ENCODE data around the gene AKAP12.
"Not testable (repeated sequence)": the region's sequence is repeated elsewhere in the genome, so short reads cannot be mapped to it uniquely, and the experiment has no call there.

AKAP12 gene

DNA sequence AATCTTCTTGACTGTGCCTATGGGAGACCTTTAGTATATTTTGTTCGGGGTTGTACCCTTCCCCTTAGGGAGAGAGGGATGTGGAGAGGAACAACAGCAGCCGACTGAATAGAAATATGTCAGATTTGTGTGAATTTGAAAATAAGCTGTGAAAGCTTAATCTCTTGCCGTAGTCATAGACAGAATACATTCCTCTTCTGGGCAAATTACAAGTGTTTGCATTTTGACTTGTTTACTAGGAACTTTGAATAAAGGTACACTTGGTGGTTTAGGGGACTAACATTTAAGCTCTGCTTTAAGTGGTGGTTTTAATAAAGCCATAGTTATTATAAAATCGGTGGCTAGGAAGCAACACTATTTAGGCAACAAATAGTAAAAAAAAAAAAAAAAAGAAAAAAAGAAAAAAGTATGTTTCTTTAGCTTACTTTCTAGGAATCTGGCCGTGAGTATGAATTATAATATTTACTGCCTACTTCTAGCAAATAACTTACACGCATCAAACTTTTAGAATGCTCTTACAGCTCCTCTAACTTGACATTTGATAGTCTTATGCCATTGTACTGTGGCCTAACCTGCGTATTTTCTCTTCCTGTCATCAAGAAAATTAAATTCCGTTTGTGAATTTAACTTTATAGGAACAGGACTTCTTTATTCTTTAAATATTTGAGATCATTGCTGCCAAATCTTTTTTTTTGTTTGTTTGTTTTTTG lies 86.5 kb downstream of the AKAP12 start:
- Histone ChIP-seq H3K27ac (peak overlapping the region in 6 of 21 experiments; percentile 1 to 68 (median 16)), H3K4me3 (peak overlapping the region in 4 of 7 experiments; percentile 23 to 46 (median 38))

DNA sequence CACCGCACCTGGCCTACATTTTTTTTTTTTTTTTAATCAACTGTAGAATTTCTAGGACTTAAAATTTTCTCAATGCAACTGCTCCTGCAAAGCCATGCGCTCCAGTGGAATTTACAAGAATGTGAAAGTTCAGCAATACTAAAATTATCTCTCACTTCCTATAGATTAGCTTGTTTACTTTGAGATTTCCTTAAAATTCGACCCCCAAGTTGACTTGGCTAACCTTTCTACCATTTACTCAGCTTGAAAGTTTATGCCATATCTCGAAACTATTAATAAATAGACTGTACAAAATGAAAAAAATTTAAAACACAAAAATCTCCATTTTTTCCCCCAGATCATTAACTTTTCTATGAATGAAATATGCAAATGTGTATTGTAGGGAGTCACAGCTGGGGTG lies 87.3 kb downstream of the AKAP12 start:
- H3K27ac ChIP-seq, result no peak overlapping the region
- no peak overlapping the region for H3K4me3 ChIP-seq

DNA sequence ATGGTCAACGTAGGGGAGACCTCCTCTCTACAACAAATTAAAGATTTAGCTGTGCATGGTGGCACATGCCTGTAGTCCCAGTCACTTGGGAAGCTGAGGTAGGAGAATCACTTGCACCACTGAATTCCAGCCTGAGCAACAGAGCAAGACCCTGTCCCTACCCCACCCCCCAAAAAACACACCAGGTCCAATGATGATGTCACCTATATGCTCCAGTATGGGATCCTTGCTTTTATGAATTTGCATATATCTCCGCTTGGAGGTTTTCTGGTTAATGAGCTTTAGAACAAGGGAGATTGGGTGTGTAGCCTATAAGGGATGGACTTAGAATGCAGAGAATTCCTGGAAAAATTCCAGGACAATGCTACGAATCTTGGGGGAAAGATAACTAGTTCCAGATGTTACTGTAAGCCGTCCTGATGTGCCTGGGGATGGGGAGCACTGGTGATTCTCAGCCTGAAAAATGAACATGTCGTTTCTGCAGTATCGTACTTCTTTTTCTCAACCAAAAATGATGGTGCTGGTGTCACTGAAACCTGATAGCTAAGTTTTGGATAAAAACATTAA lies 90.4 kb downstream of the AKAP12 start:
- no peak overlapping the region for H3K4me3 ChIP-seq
- H3K27ac ChIP-seq, result no peak overlapping the region

DNA sequence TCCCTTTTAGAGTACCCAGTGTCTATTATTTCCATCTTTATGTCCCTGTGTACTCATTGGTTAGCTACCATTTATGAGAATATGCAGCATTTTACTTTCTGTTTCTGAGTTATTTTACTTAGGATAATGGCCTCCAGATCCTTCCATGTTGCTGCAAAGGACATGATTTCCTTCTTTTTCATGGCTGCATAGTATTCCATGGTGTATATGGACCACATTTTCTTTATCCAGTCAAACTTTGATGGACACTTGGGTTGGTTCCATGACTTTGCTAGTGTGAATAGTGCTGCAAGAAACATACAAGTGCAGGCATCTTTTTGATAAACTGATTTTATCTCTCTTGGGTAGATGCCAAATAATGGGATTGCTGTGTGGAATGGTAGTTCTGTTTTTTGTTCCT lies 96.2 kb downstream of the AKAP12 start:
- Histone ChIP-seq H3K4me3 (no peak overlapping the region), H3K27ac (no peak overlapping the region)

DNA sequence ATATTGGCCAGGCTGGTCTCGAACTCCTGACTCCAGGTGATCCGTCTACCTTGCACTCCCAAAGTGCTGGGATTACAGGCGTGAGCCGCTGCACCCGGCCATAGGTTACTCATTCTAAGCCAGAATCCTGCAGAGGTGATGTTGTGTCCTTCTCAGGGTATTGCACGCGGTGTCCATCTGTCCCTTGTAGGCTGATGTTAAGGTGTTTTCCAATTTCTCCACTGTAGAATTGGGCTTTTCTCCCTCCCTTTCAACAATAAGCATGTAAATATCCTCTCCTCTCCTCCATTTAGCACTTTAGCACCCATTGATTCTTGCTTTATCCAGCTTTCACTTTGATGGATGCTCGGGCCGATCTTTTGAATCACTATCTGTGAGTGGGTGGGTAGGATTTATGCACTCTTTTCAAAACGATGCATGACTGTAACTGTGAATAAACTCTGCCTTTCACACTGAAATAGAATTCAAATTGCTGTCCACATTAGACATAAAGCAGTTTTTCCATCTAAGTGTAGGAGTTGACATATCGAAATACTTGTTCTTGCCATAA lies 99.0 kb downstream of the AKAP12 start:
- Histone ChIP-seq H3K27ac (no peak overlapping the region), H3K4me3 (no peak overlapping the region)

DNA sequence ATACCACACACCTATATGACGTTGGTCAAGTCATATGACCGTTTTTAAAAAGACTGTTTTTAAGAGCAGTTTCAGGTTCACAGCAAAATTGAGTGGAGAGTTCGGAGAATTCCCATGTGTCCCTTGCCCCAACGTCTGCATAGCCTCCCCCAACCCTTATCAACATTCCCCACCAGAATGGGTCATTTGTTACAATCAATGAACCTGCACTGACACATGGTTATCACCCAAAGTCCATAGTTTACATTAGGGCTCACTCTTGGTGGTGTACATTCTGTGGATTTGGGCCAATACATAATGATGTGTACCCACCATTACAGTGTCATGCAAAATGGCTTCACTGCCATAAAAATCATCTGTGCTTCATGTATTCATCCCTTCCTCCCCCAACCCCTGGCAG lies 99.6 kb downstream of the AKAP12 start:
- no peak overlapping the region for H3K27ac ChIP-seq
- no peak overlapping the region for H3K4me3 ChIP-seq

DNA sequence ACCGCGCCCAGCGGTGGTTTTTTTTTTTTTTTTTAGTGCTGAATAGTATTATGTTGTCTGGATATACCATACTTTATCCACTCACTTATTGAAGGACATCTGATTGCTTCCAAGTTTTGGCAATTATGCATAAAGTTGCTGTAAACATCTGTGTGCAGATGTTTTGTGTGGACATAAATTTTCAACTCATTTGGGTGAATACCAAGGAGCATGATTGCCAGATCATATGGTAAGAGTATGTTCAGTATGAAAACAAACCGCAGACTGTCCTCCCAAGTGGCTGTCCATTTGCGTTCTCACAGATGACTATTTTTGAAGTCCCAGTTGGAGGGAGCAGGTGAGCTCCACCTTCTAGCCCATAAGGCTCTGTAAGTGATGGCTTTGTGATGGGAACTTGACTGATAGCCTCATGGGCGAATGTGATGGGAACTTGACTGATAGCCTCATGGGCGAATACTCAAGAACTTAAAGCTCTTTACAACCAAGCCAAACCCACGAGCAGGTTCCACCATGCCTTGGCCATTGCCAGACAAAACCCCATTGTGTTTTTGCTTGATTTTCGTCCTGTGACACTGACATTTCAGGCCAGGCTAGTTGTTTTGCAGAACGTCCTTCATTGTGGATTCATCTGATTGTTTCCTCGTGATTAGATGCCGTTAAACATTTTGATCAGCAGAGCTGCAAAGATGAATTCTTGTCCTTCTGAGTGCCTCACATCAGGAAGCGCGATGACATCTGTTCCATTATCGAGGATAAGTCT lies 100.6 kb downstream of the AKAP12 start:
- no peak overlapping the region for H3K27ac ChIP-seq
- H3K4me3 ChIP-seq, result no peak overlapping the region

DNA sequence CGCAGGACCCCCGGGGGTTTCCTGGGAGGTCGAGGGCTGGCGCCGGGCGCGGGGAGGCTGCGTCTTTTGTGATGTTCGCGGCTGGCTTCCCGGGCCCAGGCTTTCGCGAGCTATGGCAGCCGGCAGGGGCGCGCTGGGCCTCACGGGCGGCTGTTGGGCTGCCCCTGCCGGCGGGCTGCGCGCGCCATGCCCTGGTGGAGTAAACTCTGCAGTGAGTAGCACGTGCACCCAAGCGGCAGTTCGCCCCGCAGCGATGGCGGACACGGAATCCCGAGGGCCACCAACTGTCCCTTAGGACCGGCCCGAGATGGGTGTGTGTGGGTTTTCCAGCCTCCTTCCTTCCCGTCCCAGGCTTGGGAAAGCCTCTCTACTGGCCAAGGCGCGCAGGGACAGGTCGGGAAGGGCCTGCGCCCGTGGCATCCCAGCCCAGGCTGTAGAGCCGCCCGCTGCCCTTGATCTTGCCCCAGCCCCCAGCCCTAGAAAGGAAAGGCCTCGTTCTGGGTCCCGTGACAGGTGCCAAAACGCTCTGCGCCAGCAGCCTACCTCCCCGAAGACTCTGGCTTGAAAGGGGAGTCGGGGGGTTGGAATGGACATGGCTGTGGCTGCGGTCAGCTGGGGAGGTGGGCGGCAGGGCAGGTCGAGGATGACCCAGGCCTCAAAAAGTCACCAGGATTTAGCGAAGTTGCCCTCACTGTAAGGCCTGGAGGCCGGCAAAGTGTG lies 101.9 kb downstream of the AKAP12 start:
- H3K4me3 ChIP-seq, result no peak overlapping the region
- no peak overlapping the region for H3K27ac ChIP-seq

DNA sequence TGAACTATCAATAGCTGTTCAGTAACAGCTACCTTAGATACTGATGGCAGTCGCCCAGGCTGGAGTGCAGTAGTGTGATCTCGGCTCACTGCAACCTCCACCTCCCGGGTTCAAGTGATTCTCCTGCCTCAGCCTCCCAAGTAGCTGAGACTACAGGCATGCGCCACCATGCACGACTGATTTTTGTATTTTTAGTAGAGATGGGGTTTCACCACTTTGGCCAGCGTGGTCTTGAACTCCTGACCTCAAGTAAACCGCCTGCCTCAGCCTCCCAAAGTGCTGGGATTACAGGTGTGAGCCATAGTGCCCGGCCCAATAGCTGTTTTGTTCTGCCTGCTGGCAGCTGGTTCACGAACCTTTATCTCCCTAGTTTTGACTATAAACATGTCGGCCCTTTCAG lies 103.0 kb downstream of the AKAP12 start:
- H3K27ac ChIP-seq, H3K4me3 ChIP-seq: not testable (repeated sequence)

DNA sequence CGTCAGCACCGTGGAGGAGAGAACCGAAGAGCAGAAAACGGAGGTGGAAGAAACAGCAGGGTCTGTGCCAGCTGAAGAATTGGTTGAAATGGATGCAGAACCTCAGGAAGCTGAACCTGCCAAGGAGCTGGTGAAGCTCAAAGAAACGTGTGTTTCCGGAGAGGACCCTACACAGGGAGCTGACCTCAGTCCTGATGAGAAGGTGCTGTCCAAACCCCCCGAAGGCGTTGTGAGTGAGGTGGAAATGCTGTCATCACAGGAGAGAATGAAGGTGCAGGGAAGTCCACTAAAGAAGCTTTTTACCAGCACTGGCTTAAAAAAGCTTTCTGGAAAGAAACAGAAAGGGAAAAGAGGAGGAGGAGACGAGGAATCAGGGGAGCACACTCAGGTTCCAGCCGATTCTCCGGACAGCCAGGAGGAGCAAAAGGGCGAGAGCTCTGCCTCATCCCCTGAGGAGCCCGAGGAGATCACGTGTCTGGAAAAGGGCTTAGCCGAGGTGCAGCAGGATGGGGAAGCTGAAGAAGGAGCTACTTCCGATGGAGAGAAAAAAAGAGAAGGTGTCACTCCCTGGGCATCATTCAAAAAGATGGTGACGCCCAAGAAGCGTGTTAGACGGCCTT lies 110.0 kb downstream of the AKAP12 start:
- no peak overlapping the region for H3K4me3 ChIP-seq
- no peak overlapping the region for H3K27ac ChIP-seq

DNA sequence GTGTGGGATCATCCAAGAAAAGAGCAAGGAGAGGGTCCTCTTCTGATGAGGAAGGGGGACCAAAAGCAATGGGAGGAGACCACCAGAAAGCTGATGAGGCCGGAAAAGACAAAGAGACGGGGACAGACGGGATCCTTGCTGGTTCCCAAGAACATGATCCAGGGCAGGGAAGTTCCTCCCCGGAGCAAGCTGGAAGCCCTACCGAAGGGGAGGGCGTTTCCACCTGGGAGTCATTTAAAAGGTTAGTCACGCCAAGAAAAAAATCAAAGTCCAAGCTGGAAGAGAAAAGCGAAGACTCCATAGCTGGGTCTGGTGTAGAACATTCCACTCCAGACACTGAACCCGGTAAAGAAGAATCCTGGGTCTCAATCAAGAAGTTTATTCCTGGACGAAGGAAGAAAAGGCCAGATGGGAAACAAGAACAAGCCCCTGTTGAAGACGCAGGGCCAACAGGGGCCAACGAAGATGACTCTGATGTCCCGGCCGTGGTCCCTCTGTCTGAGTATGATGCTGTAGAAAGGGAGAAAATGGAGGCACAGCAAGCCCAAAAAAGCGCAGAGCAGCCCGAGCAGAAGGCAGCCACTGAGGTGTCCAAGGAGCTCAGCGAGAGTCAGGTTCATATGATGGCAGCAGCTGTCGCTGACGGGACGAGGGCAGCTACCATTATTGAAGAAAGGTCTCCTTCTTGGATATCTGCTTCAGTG lies 110.8 kb downstream of the AKAP12 start:
- Histone ChIP-seq H3K4me3 (no peak overlapping the region), H3K27ac (no peak overlapping the region)

DNA sequence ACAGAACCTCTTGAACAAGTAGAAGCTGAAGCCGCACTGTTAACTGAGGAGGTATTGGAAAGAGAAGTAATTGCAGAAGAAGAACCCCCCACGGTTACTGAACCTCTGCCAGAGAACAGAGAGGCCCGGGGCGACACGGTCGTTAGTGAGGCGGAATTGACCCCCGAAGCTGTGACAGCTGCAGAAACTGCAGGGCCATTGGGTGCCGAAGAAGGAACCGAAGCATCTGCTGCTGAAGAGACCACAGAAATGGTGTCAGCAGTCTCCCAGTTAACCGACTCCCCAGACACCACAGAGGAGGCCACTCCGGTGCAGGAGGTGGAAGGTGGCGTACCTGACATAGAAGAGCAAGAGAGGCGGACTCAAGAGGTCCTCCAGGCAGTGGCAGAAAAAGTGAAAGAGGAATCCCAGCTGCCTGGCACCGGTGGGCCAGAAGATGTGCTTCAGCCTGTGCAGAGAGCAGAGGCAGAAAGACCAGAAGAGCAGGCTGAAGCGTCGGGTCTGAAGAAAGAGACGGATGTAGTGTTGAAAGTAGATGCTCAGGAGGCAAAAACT lies 111.5 kb downstream of the AKAP12 start:
- no peak overlapping the region for H3K27ac ChIP-seq
- H3K4me3 ChIP-seq, result no peak overlapping the region

DNA sequence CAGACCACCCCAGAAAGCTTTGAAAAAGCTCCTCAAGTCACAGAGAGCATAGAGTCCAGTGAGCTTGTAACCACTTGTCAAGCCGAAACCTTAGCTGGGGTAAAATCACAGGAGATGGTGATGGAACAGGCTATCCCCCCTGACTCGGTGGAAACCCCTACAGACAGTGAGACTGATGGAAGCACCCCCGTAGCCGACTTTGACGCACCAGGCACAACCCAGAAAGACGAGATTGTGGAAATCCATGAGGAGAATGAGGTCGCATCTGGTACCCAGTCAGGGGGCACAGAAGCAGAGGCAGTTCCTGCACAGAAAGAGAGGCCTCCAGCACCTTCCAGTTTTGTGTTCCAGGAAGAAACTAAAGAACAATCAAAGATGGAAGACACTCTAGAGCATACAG lies 112.0 kb downstream of the AKAP12 start:
- no peak overlapping the region for H3K4me3 ChIP-seq
- H3K27ac ChIP-seq, result no peak overlapping the region

DNA sequence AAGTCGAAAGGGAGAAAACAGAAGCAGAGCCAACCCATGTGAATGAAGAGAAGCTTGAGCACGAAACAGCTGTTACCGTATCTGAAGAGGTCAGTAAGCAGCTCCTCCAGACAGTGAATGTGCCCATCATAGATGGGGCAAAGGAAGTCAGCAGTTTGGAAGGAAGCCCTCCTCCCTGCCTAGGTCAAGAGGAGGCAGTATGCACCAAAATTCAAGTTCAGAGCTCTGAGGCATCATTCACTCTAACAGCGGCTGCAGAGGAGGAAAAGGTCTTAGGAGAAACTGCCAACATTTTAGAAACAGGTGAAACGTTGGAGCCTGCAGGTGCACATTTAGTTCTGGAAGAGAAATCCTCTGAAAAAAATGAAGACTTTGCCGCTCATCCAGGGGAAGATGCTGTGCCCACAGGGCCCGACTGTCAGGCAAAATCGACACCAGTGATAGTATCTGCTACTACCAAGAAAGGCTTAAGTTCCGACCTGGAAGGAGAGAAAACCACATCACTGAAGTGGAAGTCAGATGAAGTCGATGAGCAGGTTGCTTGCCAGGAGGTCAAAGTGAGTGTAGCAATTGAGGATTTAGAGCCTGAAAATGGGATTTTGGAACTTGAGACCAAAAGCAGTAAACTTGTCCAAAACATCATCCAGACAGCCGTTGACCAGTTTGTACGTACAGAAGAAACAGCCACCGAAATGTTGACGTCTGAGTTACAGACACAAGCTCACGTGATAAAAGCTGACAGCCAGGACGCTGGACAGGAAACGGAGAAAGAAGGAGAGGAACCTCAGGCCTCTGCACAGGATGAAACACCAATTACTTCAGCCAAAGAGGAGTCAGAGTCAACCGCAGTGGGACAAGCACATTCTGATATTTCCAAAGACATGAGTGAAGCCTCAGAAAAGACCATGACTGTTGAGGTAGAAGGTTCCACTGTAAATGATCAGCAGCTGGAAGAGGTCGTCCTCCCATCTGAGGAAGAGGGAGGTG lies 112.9 kb downstream of the AKAP12 start:
- Histone ChIP-seq H3K4me3 (no peak overlapping the region), H3K27ac (no peak overlapping the region)

DNA sequence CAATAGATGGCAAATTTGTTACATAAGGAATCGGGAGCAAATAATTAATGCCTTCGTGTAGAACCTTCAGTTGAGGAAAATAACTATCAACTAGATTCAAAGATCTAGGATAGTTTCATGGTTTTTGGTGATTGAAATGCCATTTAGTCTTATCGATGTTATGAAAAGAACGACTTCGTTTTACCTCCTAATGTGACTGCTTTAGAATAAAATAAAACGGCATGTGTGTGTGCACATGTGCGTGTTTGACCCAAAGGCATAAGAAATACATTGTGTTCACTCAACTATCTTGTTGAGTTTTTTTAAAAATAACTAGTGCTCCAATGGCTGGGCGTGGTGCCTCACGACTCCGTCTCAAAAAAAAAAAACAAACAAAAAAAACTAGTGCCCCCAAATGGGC lies 114.0 kb downstream of the AKAP12 start:
- no peak overlapping the region for H3K27ac ChIP-seq

DNA sequence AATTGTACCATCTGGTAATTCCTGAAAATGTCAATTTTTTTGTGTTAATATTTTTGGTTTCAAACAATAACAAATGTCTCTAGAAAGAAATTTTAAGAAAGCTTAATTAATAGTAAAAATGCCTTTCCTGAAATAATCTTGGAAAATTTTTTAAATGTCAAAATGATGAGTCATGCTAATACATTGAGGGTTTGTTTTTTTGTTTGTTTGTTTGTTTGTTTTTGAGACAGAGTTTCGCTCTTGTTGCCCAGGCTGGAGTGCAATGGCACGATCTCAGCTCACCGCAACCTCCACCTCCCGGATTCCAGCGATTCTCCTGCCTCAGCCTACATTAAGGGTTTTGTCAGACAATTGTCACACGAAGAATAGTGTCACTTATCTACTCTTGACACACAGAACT lies 117.2 kb downstream of the AKAP12 start:
- not testable (repeated sequence) for H3K4me3 ChIP-seq, H3K27ac ChIP-seq

More for the DNA sequence above, 114.0 kb downstream of the AKAP12 start:
- no peak overlapping the region for H3K4me3 ChIP-seq

DNA sequence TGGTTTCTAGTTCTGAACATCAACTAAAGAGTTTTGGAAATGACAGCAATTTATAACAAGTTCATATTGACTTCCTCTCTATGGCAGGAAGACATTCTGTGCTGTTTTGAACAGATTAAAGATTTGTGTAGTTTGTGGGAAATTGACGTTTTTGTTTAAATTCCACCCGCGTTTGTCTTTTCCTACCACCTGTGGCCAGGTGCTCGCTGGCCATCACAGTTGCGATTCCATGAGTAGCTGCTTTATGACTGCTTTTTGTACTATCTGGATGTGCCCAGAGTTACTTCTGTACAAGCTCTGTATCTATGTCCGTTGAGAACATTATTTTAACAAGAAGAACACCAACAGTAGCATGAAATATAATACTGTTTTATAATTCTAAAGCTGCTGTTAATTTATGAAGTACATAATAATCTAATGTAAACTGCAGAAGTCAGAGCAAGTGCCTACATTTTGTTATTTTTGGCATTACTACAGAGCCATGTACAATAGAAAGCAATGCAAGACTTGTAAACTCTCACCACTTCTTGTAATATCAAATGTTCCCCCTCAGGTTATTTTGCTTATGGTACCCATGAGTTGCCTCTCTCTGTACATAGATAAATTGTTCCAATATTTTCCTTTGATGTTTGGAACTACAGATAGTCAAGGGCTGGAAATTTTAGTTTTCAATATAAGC lies 118.1 kb downstream of the AKAP12 start:
- Histone ChIP-seq H3K27ac (no peak overlapping the region), H3K4me3 (no peak overlapping the region)
